ENCODE results near the gene SCARF1. TPM values are rescaled to one million over a fixed set of nuclear protein-coding genes. Genes with fewer than 3 reads are reported as not detected.

Gene SCARF1
- total RNA-seq, 1 donor from 2014 or later: 0.43 TPM

- Mint-ChIP-seq H3K36me3 (ENCODE audit: insufficient read depth) (no peaks in the 10 kb centered on the region), H3K4me3 (ENCODE audit: low read depth) (peak overlapping the region; percentile 85), H3K27ac (peak overlapping the region; percentile 94), H3K4me1 (ENCODE audit: low read depth) (peaks cover 14% of the 10 kb centered on the region), H3K9me3 (ENCODE audit: low read depth) (no peaks in the 10 kb centered on the region), H3K27me3 (peaks cover 34% of the 10 kb centered on the region)
- DNase-seq (ENCODE audit: low spot score, unreplicated experiment): peak; percentile 92
- peak; percentile 53 for TF ChIP-seq CTCF (IDR thresholded peaks at IDR 0.05; ENCODE audit: unreplicated experiment)
Observed at GRCh38 chr17:1628856-1629503, 16.6 kb downstream of the SCARF1 start.

GRCh38 chr17:1627982-1628855 is 17.3 kb downstream of the SCARF1 start, which contains the start of gene SLC43A2:
SLC43A2 (minus strand) TSS chr17:1628834; CDS start chr17:1627874, 960 bp downstream.
- Mint-ChIP-seq H3K27me3 (peaks cover 34% of the 10 kb centered on the region), H3K9me3 (ENCODE audit: low read depth) (no peaks in the 10 kb centered on the region)
- DNase-seq (ENCODE audit: low spot score, unreplicated experiment): peak; percentile 75

GRCh38 chr17:1627182-1627981 is 18.1 kb downstream of the SCARF1 start:
- no peak for TF ChIP-seq CTCF (IDR thresholded peaks at IDR 0.05; ENCODE audit: unreplicated experiment)
- no peaks in the 10 kb centered on the region for H3K9me3 Mint-ChIP-seq (ENCODE audit: low read depth)
- no peak overlapping the region for H3K27ac Mint-ChIP-seq
- H3K27me3 Mint-ChIP-seq: peaks cover 34% of the 10 kb centered on the region
- H3K36me3 Mint-ChIP-seq (ENCODE audit: insufficient read depth): no peaks in the 10 kb centered on the region
- H3K4me3 Mint-ChIP-seq (ENCODE audit: low read depth): peak overlapping the region; percentile 68
- H3K4me1 Mint-ChIP-seq (ENCODE audit: low read depth): peaks cover 14% of the 10 kb centered on the region
- no peak for DNase-seq (ENCODE audit: low spot score, unreplicated experiment)

More at GRCh38 chr17:1627982-1628855, 17.3 kb downstream of the SCARF1 start, which contains the start of gene SLC43A2:
- Mint-ChIP-seq H3K27ac (peak within 1 kb of the TSS; percentile 94), H3K36me3 (ENCODE audit: insufficient read depth) (no peaks in the 10 kb centered on the region), H3K4me1 (ENCODE audit: low read depth) (peaks cover 14% of the 10 kb centered on the region), H3K4me3 (ENCODE audit: low read depth) (peak within 1 kb of the TSS; percentile 85)
- no peak for TF ChIP-seq CTCF (IDR thresholded peaks at IDR 0.05; ENCODE audit: unreplicated experiment)

- Mint-ChIP-seq H3K4me3 (ENCODE audit: low read depth) (peak overlapping the region; percentile 68), H3K27ac (no peak overlapping the region), H3K36me3 (ENCODE audit: insufficient read depth) (no peaks in the 10 kb centered on the region), H3K9me3 (ENCODE audit: low read depth) (no peaks in the 10 kb centered on the region), H3K27me3 (peaks cover 27% of the 10 kb centered on the region), H3K4me1 (ENCODE audit: low read depth) (peaks cover 18% of the 10 kb centered on the region)
- no peak for TF ChIP-seq CTCF (IDR thresholded peaks at IDR 0.05; ENCODE audit: unreplicated experiment)
- DNase-seq (ENCODE audit: low spot score, unreplicated experiment): no peak
Observed at GRCh38 chr17:1626333-1626732, 19.2 kb downstream of the SCARF1 start.

- no peak for TF ChIP-seq CTCF (IDR thresholded peaks at IDR 0.05; ENCODE audit: unreplicated experiment)
- no peaks in the 10 kb centered on the region for H3K36me3 Mint-ChIP-seq (ENCODE audit: insufficient read depth)
- peak overlapping the region; percentile 68 for H3K4me3 Mint-ChIP-seq (ENCODE audit: low read depth)
- DNase-seq (ENCODE audit: low spot score, unreplicated experiment): no peak
- H3K27me3 Mint-ChIP-seq: peaks cover 19% of the 10 kb centered on the region
- no peaks in the 10 kb centered on the region for H3K9me3 Mint-ChIP-seq (ENCODE audit: low read depth)
- H3K27ac Mint-ChIP-seq: no peak overlapping the region
- H3K4me1 Mint-ChIP-seq (ENCODE audit: low read depth): peaks cover 25% of the 10 kb centered on the region
Observed at GRCh38 chr17:1625581-1625980, 20.0 kb downstream of the SCARF1 start.

Data from progenitor cell of endocrine pancreas (in vitro differentiated cells).